GM21367 (cell line): ENCODE data around the gene ANXA6.

Experiments used
- ATAC-seq: cut with Tn5 transposase; IDR thresholded peaks from one replicate; pipeline ENCODE4 v1.9.1; 2021; ENCODE audit not compliant: unreplicated experiment

ANXA6 gene

GRCh38 chr5:151106509-151106908 is 51.1 kb downstream of the ANXA6 start:
- ATAC-seq, result no peak

DNA sequence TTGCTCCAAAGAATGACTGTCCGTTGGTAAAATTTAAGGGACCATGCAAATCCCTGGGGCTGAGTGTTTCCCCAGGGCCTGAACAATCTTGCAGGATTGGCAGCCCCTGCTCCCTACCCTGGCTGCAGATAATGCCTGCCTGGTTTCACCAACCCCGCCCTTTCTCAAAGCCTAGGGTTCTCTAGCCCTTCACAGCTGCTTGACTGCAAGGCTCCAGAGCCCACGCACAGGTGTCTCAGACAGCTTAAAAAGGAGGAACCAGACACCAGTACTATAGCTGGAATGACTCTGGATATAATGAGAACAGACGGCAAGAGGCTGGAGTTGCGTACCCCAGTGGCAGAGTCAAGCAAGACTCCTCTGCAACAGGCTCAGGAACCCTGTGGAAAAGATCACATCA is 51.5 kb downstream of the ANXA6 start:
- ATAC-seq, result no peak

DNA sequence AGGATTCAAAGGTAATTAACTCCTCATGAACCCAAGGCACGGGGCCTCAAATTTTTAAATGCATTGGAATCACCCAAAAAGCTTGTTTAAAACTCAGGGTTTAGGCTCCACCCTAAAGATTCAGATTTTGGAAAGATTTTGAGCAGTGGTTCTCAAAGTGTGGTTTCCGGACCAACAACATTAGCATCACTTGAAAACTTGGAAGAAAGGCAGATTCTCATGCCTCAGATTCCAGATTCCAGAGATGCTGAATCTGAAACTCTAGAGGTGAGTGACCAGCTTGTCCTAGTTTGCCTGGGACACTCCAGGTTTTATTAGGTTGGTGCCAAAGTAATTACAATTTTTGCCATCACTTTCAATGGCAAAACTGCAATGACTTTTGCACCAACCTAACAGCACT is 52.0 kb downstream of the ANXA6 start:
- no peak for ATAC-seq

DNA sequence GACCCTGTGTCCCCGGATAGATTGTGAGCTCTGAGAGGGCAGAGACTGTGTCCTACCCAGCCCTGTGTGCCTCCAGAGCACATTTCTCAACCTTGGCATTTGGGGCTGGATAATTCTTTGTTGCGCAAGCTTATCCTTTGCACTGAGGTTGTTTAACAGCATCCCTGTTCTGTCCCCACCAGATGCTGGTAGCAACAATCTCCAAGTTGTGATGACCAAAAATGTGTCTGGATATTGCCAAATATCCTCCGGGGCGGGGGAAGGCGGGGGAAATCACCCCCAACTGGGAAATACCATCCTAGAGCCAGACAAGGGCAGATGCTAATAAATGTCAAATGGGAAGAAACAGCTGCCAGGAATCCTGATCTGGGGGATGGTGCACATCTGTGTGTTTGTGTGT is 52.8 kb downstream of the ANXA6 start:
- no peak for ATAC-seq

- ATAC-seq, result no peak
Observed at GRCh38 chr5:151101746-151102145, 55.8 kb downstream of the ANXA6 start.

DNA sequence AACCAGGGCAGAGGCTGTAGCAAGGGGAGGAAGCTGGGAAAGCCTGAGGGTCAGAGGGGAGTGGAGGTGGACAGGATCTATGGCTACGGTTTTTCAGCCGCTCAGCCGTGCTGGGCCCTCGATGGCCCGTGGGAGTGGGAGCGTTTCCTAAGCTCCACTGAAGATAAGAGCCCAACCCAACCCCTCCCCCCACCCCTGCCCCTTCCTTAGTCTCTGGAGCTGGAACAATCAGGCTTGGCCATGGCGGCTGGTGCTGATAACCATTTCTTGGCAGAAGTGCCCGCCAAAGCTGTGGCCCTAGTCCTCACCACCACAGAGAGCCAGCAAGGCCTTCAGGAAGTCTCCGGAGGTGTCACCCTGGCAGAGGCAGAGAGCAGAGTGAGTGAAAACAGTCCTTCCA is 56.4 kb downstream of the ANXA6 start:
- no peak for ATAC-seq

DNA sequence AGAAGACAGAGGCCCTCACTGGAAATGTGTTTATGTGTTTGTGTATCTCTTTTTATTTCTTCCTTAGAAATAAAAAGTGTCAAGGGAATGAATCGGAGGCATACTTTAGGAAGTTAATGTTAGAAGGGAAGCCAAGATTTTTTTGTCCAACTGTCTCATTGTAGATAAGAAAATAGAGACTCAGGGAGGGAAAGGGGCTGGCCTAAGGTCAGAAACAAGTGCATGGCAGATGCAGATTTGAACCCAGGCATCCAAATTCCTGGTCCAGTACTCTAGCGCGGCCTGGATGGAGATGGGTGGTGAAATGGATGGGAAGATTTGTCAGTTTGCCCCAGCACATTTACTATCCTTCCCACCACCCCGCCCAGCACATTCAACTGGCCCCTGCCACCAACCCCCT is 56.9 kb downstream of the ANXA6 start:
- no peak for ATAC-seq

DNA sequence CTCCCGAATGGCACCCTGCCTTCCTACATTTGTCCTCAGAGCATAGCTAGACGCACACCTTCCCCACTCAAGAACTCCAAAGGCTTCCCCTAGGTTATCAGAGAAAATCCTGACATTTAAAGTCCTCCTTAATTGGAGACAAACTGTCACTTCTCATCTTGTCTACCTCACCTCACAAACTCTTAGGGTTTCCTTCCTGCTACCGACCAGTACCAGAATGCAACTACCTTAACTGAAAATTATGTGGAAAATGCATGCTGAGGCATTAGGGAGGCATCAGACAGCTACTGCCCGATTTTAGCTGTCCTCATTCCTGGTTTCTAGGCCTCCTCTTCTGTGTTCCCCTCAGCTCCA is 58.8 kb downstream of the ANXA6 start:
- ATAC-seq, result no peak

GRCh38 chr5:151097820-151098767 is 59.5 kb downstream of the ANXA6 start:
- peak; percentile 38 for ATAC-seq

DNA sequence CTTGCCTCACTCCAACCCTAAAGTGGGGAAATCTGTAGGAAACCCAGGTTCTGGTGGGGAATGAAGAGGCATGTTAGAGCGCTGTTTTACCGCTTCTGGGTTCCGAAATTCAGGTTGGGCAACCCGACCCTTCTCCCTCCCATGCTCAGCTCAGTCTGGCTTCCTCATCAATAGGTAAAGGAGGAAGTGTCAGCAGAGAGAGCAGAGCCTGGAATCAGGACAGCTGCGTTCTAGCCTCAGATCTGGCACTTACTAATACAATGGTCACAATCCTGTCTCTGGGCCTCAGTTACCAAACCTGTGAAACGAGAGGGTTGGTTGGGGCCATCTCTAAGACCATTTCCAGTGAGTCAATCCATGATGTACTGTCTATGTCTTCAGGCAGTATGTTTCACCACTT is 60.5 kb downstream of the ANXA6 start:
- ATAC-seq, result no peak

DNA sequence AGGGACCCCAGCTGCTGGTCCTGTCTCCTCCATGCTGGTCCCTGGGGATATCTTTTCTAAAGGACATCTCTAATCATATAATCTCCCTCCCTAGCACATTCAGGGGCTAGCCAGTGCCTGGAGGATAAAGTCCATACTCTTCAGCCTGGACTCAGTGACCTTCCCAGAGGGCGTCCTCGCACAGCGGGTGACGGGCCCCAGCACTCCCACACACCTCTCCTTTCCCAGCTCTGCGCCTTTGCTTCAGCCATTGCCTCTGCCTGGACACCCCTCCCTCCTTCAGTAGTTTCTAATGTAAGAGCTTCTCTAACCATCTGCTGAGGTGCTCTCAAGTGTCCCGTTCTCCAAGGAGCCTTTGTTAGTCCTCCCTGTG is 61.6 kb downstream of the ANXA6 start:
- no peak for ATAC-seq

DNA sequence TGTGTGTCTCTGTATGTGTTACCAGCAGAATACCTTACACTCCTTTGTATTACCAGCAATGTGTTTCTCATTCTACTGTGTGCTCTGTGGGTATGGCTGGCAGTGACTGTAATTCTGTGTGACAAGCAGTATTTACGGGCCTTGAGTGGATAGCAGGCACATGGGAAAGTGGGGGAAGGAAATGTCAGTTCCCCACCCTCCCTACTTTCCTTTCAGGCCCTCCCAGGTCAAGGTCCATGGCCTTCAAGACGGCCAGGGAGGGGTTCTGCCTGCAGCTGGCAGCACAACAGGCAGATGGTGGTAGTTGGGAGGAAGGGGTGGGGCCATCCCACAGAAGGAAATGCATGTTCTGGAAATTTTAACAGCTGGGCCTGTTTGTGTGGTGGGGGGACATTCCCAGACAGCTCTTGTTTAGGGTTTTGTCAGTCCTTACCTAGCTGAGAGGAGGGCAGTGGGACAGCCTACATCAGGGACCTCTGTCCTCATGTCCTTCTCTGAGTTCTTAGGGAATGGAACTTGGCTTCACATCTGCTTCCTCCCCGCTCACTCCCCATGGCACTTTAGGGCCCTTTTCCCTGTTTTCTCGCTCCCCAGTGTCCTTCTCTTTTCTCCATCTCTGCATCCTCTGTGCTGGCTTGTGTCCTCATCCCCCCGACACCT is 62.1 kb downstream of the ANXA6 start:
- no peak for ATAC-seq

GRCh38 chr5:151094852-151095245 is 62.7 kb downstream of the ANXA6 start:
- ATAC-seq, result no peak

- ATAC-seq, result peak; percentile 68
Observed at GRCh38 chr5:151094030-151094851, 63.3 kb downstream of the ANXA6 start.

- ATAC-seq, result no peak
Observed at GRCh38 chr5:151093476-151093889, 64.1 kb downstream of the ANXA6 start.

DNA sequence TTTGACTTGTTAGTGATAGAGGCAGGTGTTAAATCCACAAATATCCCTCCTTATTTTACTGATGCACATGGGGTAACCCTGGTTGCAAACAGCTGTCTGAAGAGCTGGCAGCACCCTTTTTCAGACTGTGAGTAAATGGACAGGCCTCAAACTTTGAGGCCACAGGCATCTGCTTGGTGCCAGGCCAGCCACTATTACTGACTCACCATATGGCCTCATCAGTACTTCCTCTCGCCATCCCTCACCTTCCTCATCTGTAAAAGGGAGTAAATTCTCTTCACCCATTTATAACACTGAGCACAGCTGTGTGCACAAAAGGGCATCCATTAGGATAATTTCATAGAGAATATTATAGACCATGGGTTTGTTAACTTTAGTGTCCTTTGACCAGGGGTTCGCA is 64.8 kb downstream of the ANXA6 start:
- ATAC-seq, result no peak

DNA sequence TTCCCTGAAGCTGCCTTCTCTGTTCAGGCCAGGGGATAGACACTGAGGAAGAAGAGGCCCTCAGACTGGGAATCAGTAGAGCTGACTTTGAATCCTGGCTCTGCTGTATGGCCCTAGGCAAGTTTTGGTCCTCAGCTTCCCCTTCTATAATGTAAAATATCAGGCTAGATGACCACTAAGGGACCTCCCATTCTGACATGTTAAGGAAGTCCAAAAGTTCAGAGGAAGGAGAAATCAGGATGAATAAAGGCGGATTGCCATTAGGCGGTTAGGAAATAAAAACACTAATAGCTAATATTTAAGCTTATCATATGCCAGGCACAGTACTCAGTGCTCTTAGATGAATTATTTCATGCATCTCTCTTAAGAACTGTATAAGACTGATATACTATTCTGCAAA is 67.9 kb downstream of the ANXA6 start:
- ATAC-seq, result no peak

- ATAC-seq, result no peak
Observed at GRCh38 chr5:151088986-151089385, 68.6 kb downstream of the ANXA6 start.

GRCh38 chr5:151087486-151087885 is 70.1 kb downstream of the ANXA6 start:
- ATAC-seq, result no peak

GRCh38 chr5:151086905-151087360 is 70.6 kb downstream of the ANXA6 start:
- ATAC-seq, result peak; percentile 55

GRCh38 chr5:151086192-151086869 is 71.2 kb downstream of the ANXA6 start:
- no peak for ATAC-seq
